D341Med (cell line): ENCODE results near the gene CEP76.

ENCODE experiments used
- DNase-seq: peaks from one replicate; pipeline ENCODE4 v3.0.0; 2012; ENCODE audit warnings: low spot score

CEP76 gene, protein sequence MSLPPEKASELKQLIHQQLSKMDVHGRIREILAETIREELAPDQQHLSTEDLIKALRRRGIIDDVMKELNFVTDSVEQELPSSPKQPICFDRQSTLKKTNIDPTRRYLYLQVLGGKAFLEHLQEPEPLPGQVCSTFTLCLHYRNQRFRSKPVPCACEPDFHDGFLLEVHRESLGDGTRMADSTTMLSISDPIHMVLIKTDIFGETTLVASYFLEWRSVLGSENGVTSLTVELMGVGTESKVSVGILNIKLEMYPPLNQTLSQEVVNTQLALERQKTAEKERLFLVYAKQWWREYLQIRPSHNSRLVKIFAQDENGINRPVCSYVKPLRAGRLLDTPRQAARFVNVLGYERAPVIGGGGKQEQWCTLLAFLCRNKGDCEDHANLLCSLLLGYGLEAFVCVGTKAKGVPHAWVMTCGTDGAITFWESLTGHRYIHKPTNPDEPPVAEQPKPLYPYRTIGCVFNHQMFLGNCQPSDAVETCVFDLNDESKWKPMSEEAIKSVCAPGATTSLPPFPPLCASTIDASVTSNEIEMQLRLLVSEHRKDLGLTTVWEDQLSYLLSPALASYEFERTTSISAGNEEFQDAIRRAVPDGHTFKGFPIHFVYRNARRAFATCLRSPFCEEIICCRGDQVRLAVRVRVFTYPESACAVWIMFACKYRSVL

DNA sequence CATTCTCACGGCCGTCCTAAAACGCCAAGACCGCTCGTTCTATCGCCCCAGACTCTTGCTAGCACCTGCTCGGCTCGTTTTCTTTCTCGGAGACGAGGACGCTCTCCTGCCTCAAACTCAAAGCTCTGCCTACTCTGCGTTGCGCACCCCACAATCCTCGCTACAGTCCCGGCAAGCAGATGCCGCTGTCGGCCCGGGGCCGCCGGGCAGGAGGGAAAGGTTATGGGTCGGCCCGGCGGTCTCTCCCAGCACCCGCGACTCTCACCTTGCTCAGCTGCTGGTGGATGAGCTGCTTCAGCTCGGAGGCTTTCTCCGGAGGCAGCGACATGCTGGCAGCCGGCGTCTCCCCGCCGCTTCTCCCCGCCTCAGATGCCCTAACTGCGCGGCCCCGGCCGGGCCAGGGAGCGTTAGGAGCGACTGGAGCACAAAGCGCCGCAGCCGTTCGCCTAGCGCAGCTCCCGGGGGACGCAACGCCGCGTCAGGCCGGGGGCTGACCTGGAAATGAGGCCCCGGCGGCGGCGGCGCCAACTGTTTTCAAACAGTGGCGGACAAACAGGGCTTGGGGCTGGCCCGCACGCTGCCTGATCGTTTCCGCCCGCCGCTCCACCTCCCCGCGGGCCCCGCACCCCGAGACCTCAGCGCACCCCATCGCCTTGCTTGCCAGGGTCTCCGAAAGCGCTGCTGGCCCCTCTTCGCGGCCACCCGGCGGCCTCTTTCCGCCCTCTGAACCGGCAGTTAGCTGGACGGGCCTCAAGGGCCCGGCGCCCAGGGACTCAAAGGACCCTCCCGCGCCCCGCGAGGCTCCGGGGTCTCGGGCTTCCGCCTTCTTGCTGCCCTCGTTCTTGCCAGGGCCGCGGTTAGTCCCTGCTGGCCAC is at the start of gene CEP76, which contains the start of gene PSMG2:
Gene CEP76 (minus strand): TSS at position 503 of the 875 bp plus-strand sequence. CDS start 175 bp downstream, at position 328.
Gene PSMG2 (plus strand): TSS at position 822 of the 875 bp plus-strand sequence. CDS start 66 bp downstream, outside the sequence.
- DNase-seq, result peak; percentile 99

DNA sequence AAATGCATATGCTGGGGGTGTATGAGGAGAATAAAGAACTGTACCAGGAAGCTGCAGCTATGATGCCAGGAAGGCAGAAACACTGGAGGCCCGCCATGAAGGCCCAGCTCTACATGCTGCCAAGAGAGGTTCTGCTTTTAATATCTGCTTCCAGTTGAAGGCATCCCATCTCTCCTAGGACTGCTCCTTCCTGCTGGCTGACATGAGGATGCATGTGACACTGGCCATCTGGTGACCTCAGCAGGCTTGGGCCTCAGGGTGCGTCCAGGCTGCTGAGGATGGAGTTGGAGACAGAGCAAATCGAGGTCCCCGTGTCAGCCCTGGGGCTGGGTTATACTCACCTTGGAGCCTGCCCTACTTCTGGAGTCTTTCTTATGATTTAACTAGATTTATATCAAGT is 49.4 kb upstream of the CEP76 start:
- no peak for DNase-seq

DNA sequence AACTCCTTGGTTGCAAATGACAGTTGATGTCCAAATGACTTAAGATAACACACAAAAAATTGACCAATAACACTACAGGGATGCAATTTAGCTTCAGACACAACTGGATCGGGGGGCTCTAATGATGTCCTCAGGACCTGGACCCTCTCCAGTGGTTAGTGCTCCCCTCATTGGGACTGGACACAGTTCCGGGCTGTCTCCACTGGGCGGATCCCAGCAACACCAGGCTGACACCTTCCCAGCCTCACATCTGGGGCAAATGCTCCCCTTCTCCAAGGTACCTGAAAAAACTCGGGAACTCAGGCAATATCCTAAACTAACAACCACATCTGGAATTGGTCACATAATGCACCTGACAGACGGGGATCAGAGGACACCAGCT is 49.0 kb upstream of the CEP76 start:
- DNase-seq, result no peak

DNA sequence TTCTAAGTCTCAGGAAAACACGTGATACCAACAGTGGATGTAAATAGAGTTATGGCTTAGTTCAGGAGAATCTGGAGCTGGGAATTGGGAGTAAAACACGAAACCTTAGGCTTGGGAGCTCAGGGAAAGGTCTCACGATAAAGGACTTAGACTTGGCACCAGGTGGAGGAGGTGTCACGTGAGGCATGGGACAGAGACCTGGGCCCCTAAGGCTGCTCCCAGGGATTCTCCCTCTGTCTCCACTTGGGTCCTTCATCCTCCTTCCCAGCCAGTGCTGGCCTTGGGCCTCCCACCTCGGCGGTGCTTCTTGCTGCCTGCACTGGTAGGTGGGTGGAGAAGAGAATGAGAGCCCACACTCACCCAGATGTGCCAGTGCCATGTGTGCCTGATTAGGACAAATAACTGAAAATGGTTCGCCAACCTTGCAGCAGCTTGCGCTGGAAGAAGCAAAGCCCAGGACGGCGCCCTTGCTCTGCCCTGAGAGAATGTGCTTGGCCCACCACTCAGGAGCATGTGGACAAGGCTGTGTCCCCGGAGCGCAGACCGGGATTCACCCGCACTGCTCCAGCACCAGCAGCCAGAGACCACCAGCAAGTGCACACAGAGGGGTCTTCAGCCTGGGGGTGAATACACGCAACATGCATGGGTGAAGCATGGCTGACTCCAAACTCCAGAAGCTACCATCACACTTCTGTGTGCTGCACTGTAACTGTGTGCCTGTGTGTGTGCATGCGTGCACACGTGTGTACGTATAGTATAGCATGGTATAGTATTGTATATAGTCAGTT is 48.4 kb upstream of the CEP76 start:
- no peak for DNase-seq

DNA sequence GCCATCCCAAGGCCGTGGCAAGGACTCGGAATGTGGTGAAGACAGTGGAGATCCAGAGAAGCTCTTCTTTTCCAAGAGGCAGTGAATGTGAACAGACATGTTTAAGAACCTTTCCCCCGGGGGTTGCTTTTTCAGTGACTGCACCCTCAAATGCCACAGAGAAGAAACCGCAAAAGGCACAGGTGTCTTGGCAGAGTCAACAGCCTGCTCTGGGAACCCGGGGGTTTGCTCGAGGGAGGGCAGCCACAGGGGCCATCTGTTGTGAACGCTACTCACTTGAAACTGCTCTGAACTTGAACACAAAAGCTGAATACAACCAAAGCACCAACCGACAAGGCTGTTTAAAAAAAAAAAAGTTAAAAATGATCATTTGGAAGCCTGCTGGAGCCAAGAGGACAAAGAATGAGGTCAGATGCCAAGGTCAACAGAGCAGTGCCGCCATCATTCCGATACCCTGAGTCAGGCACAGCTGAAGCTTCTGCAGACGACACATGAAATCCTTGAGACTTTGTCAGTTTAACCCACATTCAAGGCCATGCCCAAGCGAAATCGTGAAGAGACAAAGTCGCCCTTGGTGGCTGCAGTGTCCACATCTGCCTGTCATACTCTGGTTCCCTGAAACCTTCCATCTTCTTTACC is 47.7 kb upstream of the CEP76 start:
- DNase-seq, result no peak

DNA sequence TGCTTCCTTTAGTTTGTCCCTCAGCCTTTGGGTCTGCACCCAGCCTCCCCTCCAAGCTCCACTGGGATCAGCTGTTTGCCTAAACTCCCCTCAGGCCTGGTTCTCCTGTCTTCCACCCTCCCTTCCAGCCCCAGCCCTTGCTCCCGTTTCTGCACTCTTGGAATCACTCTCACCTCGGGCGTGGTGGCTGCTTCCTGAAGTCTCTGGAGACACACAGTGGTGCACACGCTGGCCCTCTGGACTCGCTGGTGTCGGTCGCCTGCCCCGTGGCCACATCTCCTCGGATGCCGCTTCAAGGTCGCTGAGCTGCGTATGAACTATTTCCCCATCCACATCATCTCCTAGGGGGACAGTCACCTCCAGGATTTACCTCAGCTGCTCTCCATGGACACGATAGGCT is 46.6 kb upstream of the CEP76 start:
- DNase-seq, result no peak

DNA sequence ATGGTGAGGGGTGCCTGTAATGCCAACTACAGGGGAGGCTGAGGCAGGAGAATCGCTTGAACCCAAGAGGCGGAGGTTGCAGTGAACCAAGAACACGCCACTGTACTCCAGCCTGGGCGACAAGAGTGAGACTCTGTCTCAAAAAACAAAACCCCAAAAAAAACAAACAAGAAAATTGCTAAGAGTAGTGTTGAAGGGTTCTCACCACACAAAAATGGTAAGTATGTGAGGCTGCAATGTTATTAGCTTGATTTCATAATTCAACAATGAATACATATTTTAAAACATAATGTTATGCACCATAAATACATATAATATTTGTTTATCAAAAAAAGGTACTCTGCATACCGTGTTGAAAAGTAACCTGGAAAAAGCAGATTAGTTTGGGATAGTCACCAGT is 46.1 kb upstream of the CEP76 start:
- no peak for DNase-seq

DNA sequence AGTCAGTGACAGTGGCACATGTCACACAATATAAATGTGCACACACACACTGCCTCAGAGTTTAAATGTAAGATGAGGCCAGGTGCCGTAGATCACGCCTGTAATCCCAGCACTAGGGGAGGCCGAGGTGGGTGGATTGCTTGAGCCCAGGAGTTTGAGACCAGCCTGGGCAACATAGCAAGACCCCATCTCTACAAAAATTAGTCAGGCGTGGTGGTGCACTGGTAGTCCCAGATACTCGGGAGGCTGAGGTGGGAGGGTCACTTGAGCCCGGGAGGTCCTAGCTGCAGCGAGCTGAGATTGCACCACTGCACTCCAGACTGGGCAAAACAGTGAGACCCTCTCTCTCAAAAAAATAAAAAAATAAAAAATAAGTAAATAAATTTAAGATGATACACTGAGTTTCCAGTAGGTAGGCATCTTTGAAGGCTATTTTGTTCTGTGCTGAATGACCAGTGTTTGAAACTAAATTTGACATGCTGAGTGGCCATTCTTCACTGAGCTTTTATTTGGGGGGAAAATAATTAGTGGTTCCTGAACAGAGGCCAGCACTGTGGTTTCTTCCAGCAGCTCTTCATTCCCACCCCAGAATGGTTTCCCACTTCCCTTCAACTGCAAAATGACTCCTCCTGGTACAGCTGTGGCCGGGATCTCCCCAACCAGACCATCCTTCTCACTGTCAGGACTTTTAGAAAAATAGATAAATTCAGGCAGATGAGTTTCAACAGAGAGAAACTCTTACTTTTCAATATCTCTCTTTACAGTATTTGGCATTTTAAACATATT is 45.2 kb upstream of the CEP76 start:
- no peak for DNase-seq

DNA sequence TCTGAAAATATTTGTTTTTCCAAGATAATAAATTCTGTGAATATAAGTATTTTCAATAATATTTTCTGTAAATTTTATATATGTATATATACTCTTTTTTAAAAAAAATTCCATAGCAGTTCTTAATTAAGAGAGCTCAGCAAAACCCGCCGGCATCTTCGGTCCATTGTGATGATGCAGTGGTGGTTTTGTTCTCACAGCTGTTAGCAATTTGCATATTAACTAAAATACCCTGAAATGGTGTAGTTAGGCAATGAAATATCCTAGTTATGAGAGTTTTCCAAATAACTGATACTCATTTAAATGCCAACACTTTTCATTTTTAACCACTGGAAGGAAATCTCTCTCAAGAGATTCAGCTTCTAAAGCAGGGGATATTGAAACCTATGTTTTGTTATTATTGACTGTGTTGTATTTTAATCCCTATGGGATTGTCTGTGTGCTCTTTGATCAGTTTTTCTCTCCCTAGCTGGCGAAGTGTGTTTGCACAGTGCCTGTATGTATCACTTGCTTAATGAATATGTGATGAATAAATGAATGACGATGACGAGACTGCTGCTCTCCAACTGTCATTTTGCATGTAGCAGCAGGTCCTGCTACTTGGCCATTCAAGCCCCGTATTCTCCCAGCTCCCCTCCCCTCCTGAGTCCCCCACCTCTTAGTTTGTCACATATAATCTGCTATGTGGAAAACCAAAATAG is 42.7 kb upstream of the CEP76 start:
- DNase-seq, result no peak

DNA sequence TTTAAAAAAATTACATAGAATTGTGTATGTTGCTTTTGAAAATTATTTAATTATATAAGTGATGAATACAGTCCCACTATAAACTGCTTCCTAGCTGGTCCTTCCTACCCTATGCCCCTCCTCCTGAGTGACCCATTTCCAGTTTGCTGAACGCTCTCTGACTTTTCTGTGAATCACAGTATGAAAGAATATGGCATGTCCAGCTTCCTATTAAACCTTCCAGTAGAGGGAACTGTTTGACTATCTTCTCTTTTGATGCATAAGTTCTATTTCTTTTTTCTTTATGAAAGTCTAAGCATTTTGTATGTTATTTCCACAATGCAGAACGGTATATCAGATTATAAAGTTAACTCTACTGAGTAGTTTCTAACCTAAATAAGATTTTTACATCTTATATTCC is 41.6 kb upstream of the CEP76 start:
- DNase-seq, result no peak

DNA sequence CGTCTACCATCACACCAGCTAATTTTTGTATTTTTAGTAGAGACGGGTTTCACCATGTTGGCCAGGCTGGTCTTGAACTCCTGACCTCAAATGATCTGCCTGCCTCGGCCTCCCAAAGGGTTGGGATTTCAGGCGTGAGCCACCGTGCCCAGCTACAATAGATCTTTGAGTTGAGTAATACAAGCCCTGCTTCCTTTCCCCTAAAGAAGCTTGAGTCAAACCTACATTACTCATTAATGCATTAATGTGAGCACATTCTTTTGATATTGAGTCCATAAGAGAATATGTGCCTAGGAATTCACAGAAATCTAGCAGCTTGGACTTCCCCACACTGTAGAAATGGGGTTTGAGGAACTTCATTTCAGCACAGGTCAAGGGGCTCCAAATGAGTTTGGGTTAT is 39.9 kb upstream of the CEP76 start:
- DNase-seq, result no peak

DNA sequence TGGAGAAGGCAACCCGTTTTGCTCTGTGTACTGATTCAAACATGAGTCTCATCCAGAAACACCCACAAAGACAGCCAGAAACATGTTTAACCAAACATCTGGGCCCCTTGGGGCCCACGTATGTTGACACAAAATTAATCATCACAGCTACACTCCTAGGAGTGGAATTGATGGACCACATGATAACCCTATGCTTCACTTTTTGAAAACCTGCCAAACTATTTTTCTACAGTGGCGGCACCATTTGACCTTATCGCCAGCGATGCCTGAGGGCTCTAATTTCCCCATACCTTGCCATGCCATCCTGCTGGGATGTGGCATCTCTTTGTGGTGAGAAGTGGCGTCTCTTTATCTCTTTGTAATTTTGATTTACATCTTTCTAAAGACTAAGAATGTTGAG is 38.8 kb upstream of the CEP76 start:
- no peak for DNase-seq

DNA sequence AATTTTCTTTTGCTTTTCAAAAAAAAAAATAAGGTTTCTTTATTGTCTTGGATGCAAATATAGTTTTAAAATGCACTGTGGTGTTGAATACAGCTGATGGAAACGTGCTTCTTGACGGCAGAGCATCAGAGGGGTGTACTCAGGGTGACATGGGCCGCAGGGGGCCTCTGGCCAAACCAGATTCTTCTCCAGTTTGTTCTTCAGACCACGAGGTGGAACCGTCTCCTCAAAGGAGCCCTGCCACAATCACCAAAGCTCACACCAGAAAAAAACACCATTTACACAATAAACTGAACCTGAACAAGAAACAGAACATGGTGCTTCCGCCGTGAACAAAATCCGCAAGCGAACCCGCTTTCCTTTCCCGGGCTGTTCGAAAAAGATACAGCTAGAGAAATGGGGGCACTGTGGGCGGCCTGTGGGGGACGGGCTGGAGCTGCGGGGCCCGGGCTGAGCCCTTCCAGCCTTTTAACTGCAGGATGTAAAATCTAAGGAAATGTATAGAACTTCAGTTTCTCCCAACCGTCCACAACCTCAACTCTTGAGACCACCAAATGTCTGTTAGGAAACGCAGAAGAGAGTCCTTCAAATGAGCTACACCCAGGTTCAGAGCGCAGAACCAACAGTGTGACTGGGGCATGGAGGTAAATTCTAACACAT is 34.9 kb upstream of the CEP76 start:
- no peak for DNase-seq

DNA sequence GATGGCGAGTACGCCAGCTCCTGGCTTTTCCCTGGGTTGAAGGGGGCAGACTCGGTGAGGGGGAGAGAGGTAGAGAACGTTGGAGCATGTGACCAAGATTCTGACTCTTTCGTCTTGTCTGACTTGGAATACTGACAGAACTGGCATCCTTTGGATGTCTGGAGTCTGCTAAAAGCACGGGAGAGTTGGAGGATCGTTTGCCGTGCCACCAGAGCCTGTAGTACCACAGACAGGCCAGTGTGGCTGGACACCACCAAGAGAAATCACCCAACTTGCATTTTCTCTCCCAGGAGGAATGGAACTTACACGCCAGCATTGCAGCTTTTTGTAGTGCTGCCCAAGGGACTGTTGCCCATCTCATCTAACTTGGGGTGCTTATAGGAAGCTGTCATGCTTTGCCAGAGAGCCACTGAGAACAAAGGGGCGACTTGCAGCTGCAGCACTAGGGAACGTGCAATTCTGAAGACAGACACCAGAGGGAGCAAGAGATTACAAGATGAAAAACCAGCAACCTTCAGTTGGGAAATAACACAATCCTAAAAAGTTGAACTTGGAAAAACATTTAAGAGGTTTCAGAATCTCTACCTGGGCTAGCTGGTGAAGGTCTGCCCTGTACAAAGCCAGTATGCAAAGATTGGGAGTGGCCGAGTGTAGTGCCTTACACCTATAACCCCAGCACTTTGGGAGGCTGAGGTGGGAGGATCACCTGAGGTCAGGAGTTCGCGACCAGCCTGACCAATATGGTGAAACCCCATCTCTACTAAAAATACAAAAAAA is 24.4 kb upstream of the CEP76 start:
- peak; percentile 86 for DNase-seq

DNA sequence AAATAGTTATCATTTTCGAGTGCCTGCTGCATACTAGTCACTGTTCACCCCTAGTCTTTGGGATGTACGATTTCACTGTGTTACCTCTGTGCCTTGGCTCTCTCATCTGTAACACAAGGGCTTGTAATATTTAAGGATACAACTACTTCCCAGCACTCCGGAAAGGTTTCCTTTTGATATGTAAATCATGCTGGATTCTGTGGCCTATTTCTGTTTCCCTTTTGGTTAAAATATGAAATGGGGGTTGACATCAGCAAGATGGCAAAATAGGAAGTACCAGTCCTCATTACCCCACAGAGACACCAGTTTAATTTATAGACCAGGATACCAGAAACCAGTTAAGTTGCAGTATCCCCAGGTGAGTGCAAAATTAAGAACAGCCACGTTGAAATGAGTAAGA is 23.8 kb upstream of the CEP76 start:
- DNase-seq, result no peak

DNA sequence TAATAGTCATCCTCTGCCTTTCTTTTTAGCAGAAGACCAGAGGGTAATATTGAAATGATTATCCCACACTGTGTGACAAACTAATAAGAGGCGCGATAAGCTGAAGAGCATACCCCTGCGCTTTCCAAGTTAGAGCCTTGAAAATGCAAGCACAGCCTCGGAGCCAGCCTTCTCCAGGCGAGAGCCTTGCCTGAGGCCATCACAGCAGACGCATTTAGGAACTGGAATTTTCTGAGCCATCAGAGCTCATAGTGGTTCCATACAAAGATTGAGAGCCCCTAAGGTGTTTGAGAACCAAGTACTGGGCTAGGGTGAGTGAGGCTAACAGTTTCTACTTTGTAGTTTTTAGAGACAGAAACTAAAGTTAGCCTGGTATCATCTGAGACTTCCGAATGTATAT is 20.2 kb upstream of the CEP76 start:
- DNase-seq, result no peak

DNA sequence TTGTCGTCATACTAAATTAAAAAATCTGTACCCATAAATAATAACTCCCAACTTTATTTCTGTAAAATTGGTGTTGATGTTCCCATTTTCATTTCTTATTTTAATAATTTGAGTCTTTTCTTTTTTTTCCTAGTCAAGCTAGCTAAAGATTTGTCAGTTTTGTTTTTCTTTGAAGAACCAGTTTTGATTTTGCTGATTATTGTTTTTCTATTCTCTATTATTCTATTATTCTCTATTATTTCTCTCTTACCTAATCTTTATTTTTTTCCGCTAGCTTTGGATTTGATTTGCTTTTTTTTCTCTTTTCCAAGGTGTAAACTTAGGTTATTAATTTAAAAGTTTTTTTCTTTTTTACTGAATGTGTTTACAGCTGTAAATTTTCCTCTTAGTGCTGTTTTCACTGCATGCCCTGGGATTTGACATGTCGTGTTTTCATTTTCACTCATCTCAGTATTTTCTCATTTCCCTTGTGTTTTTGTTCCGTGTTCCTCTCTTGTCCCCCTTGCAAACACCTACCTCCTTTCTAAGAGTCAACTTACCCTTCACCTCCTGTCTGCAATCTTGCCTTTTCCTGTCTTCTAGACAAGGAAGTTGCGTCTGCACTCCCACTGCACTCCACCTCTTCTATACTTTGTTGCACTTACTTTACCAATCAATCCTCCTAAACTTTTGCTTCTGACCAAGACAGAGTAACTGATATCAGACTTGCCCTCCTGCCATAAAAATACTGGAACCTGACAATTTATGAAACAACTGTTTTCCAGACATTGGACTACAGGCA is 19.2 kb upstream of the CEP76 start:
- DNase-seq, result no peak

DNA sequence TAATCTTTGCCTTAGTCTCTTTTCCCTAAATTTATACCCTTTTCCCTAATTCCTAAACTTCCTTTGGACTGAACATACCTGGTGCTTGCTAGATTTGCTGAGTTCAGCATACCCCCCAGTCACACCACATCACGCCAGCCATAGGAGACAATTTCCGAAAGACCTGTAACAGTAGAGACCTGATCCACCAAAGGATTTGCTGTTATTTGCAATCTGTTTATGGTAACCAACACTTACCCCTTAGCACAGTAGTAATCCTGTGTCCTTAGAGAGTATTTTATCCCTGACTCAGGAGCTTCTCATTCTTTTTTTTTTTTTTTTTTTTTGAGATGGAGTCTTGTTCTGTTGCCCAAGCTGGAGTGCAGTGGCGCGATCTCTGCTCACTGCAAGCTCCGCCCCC is 8.9 kb upstream of the CEP76 start:
- peak; percentile 81 for DNase-seq
